Midbrain (tissue), 1 donor: ENCODE results near the gene PEX19.
"Not testable (repeated sequence)": the region's sequence is repeated elsewhere in the genome, so short reads cannot be mapped to it uniquely, and the experiment has no call there.

Experiments
- DNase-seq: peaks from one replicate; lab custom pipeline; 2025; lab: John Stamatoyannopoulos, UW

The PEX19 gene

DNA sequence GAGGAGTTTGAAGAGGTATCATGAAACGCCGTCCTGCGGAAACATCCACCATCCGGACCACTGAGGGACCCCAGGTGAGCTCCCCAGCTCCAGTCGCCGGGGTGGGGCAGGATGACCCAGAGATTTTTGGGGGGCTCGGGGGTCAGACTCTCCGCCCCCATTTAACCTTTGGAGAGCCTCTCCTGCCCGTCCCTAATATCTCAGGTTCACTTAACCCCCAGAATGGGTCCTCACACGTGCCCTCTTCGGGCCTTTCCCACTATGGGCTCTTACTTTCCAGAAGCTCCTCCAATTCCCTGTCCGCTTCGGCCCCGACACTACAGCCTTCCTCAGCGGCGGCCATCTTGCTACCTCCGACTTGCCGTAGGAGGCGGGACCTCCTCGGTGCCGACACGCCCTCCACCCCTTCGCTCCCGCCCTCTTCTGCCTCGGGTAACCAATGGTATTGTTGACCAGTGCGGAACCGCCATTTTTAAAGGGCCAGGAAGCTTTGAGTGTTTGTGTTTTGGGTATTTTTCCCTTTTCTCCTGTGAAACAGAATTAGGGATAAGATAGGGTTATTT, at the start of gene PEX19:
TSS of gene PEX19 (minus strand) at position 352 of the 563 bp plus-strand sequence. CDS start at position 343, 9 bp downstream.
- peak; percentile 92 for DNase-seq

DNA sequence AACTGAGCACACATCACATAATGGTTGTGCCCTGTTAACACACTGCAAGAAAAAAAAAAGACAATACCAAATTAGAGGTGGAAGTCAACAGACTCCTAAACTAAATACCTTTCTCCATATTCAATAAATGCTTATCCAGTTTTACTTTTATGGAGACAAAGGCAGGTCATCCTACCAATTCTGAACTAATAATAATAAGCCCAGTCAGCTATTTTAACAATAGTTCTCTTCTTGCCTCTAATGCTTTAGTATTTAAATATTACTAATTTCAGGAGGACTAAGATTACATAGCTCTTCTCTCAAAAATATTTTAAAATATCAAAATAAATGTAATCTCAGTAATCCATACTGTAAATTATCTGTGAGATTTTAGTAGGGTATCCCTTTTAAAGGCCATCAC, 47.6 kb upstream of the PEX19 start:
- DNase-seq, result no peak

GRCh38 chr1:160330119-160330518, 45.2 kb upstream of the PEX19 start:
- no peak for DNase-seq

DNA sequence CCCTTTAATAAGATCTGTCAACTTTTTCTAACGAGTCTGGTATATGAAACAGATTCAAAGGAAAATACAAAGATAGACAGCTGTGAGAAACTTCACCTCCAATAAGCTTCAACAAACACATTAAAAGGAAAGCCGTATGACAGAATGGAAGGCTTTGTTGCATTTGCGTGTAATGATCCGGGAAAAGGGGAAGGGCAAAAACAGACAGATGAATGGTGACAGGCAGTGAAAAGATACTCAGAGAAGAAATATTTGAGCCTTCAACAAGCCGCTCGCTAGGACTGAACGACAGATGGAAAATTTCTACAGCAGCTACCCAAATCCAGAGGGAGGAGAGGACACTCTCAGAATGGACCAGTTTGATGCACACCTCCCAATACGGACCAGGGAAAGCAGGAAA, 43.3 kb upstream of the PEX19 start:
- DNase-seq, result peak; percentile 58

GRCh38 chr1:160326418-160326817, 41.5 kb upstream of the PEX19 start:
- DNase-seq, result no peak

- DNase-seq, result no peak
Measured at GRCh38 chr1:160325252-160325651, 40.3 kb upstream of the PEX19 start.

- DNase-seq, result no peak
Measured at GRCh38 chr1:160322831-160323230, 37.9 kb upstream of the PEX19 start.

DNA sequence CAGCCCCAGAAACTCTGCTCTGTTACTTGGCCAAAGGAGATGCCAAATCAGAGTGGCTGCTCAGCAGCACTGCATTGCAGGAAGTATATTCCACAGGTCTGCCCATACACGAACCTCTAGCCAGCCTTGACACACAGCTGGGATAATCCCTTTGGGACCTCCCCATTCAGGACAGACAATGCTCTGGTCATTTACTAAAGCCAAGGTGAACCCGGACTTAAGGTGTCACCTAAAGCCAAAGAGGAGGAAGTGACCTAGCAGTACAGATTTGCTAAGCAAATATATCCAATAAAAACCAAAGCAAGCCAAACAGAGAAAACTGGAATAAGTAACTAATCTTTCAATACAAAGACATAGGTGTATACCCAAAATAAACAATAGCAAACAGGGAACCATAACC, 30.4 kb upstream of the PEX19 start:
- DNase-seq, result no peak

GRCh38 chr1:160309571-160309970, 24.6 kb upstream of the PEX19 start:
- DNase-seq, result no peak

- DNase-seq, result no peak
Measured at GRCh38 chr1:160309185-160309557, 24.2 kb upstream of the PEX19 start.

DNA sequence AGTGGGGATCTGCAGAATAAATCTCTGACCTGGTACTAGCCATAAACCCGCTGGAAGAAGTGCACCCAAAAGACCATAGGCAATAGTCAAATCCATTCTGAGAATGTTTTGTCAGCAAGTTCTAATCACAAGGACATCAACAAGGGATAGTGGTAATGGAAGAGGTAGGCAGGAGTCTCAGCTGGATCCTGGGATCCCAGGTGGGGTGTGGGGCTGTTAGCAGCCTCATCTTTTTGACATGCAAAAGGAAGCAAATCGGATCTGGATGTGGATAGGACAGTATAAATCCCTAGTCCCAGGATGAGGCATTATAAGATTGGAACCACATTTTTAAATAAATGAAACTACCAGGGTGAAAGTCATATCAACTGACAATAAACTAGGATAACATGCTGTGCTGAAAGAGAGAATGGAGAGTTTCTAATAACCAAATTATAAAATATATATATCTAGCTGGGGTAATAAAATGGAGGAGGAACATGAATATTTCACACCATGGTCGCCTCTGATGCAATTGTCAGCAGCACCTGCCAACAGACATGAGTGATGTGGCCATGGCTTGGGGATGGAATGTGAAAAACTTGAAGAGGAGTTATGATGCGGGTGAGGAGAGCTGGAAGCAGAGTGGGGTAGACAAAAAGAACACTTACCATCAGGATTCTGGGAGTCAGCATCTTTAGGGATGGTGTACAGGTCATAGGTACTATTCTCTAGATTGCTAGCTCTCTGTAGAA, 23.7 kb upstream of the PEX19 start:
- DNase-seq, result no peak

- no peak for DNase-seq
Measured at GRCh38 chr1:160307118-160307791, 22.3 kb upstream of the PEX19 start.

DNA sequence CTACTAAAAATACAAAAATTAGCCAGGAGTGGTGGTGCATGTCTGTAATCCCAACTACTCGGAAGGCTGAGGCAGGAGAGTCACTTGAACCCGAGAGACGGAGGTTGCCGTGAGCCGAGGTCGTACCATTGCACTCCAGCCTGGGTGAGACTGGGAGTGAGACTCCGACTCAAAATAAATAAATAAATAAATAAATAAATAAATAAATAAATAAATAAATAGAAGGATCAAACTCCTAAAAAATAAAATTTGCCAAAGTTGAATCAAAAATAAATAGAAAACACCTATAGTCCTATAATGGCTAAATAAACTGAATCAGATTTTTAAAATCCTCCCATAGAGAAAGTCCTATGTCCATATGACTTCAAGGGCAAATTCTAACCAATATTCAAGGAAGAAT, 15.2 kb upstream of the PEX19 start:
- no peak for DNase-seq

- DNase-seq, result no peak
Measured at GRCh38 chr1:160296036-160296435, 11.1 kb upstream of the PEX19 start.

- DNase-seq, result no peak
Measured at GRCh38 chr1:160293020-160293968, 8.4 kb upstream of the PEX19 start.

DNA sequence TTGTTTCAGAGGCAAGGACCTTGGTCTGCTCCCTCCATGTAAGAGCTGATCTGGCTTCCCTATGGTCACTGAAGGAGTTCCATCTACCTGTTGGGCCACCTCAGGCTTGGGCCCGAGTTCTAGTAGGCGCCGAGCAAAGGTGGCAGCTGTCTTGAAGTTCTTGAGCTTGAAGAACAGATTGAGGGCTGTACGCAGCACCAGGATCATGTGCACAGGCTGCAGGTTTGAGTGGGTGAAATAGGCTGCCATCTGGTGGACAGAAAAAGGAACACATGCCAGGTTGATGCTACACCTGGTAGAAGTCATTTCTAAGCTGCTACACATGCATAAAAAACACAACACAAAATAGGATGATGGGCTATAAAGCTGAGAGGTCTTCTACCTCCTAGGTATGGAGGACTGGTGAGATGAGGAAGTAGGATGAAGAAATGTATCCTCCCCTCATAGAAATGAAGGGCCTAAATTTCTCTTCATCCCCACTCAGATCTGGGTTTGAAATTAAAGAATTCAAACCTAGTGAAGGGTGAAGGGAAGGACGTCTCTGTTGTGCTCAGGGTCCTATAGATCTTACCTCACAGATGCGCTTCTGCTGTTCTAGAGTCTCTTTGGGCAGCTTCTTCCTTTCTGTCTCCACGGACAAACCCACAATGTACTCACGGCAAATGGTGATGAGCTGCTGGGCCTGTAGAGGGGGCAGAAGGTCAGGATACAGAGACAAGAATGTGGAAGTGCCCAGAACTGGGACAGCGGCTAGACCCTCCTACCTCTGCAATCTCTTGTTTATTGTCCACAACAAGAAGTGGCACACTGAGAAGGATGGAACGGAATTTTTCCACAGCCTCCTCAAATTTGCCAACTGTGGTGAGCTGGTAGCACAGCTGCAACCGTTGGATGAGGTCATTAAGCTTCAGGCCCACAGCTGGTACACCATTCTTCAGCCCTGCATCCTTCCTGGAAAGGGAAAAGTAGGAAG, 6.6 kb upstream of the PEX19 start:
- peak; percentile 53 for DNase-seq

DNA sequence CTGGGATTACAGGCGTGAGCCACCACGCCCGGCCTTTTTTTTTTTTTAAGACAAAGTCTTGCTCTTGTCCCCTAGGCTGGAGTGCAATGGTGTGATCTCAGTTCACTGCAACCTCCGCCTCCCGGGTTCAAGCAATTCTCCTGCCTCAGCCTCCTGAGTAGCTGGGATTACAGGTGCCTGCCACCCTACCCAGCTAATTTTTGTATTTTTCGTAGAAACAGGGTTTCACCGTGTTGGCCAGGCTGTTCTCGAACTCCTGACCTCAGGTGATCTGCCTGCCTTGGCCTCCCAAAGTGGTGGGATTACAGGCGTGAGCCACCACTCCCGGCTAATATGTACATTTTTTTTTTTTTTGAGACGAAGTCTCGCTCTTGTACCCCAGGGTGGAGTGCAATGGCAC, 2.8 kb upstream of the PEX19 start:
- not testable (repeated sequence) for DNase-seq

DNA sequence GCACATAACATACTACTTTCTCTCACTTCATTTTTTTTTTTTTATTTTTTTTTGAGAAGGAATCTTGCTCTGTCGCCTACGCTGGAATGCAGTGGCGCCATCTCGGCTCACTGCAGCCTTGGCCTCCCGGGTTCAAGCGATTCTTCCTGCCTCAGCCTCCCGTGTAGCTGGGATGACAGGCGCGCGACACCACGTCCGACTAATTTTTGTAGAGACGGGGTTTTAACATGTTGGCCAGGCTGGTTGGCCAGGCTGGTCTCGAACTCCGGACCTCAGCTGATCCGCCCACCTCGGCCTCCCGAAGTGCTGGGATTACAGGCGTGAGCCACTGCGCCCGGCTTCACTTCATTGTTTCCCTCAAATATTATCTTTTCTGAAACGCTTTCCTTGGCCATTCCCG, 573 bp upstream of the PEX19 start:
- no peak for DNase-seq

GRCh38 chr1:160284220-160284781, 632 bp downstream of the PEX19 start:
- peak; percentile 17 for DNase-seq

GRCh38 chr1:160282807-160283206, 2.1 kb downstream of the PEX19 start:
- DNase-seq, result no peak

GRCh38 chr1:160277987-160278386, 6.9 kb downstream of the PEX19 start:
- DNase-seq, result no peak
